KMS-11 (cell line): ENCODE results near the gene ZNHIT6.

Experiments used
- H2AFZ ChIP-seq: fragments of 200-600 bp; sonication (generic); 2 replicates; pipeline ENCODE4 v1.6.1; 2016; ENCODE audit warnings: antibody characterized with exemption, mixed run types, low read depth
- H3K27ac ChIP-seq: fragments of 200-600 bp; sonication (generic); 2 replicates; pipeline ENCODE4 v1.6.1; 2016; ENCODE audit warnings: mild to moderate bottlenecking, mixed run types
- H3K27me3 ChIP-seq: fragments of 200-600 bp; sonication (generic); 2 replicates; pipeline ENCODE4 v1.6.1; 2017; ENCODE audit warnings: mild to moderate bottlenecking, low read depth, mixed run types, moderate library complexity; ENCODE audit not compliant: insufficient read depth
- H3K36me3 ChIP-seq: fragments of 200-600 bp; sonication (generic); 2 replicates; pipeline ENCODE4 v1.6.1; 2017; ENCODE audit warnings: mild to moderate bottlenecking, mixed run types; ENCODE audit not compliant: insufficient read depth
- H3K4me1 ChIP-seq: fragments of 200-600 bp; sonication (generic); 2 replicates; pipeline ENCODE4 v1.6.1; 2016; ENCODE audit warnings: mild to moderate bottlenecking, low read depth, mixed run types; ENCODE audit not compliant: poor library complexity, severe bottlenecking
- H3K4me2 ChIP-seq: fragments of 200-600 bp; sonication (generic); 2 replicates; pipeline ENCODE4 v1.7.0; 2016; ENCODE audit warnings: mild to moderate bottlenecking, mixed run types
- H3K4me3 ChIP-seq: fragments of 200-600 bp; sonication (generic); IDR thresholded peaks from 2 replicates; pipeline ENCODE4 v1.6.1; 2017; ENCODE audit warnings: low read depth, low read length, mixed read lengths; ENCODE audit not compliant: insufficient read depth
- H3K79me2 ChIP-seq: fragments of 200-600 bp; sonication (generic); 2 replicates; pipeline ENCODE4 v1.6.1; 2016; ENCODE audit warnings: low read depth, mixed run types; ENCODE audit not compliant: insufficient read depth
- H3K9ac ChIP-seq: fragments of 200-600 bp; sonication (generic); 2 replicates; pipeline ENCODE4 v1.6.1; 2016; ENCODE audit warnings: mild to moderate bottlenecking, mixed run types
- H4K20me1 ChIP-seq: fragments of 200-600 bp; sonication (generic); 2 replicates; pipeline ENCODE4 v1.6.1; 2016; ENCODE audit warnings: mild to moderate bottlenecking, mixed run types; ENCODE audit not compliant: insufficient read depth
- CTCF ChIP-seq: fragments of 200-600 bp; sonication (generic); conservative IDR thresholded peaks from 2 replicates; pipeline ENCODE4 v1.6.1; 2017; ENCODE audit warnings: low read depth, mild to moderate bottlenecking, antibody characterized with exemption, low read length, moderate library complexity, mixed read lengths

Gene ZNHIT6

GRCh38 chr1:85603086-85603880, 105.0 kb downstream of the ZNHIT6 start:
- Histone ChIP-seq H3K4me1 (no peaks in the 10 kb centered on the region), H4K20me1 (no peaks in the 10 kb centered on the region)

GRCh38 chr1:85602571-85602970, 105.7 kb downstream of the ZNHIT6 start:
- Histone ChIP-seq H3K27ac (no peak overlapping the region), H3K4me1 (no peaks in the 10 kb centered on the region), H3K79me2 (no peaks in the 10 kb centered on the region), H2AFZ (no peak overlapping the region), H3K27me3 (no peaks in the 10 kb centered on the region), H3K36me3 (no peaks in the 10 kb centered on the region), H3K4me2 (no peak overlapping the region), H3K9ac (no peak overlapping the region), H4K20me1 (no peaks in the 10 kb centered on the region), H3K4me3 (no peak overlapping the region)
- TF ChIP-seq CTCF = no peak

More at GRCh38 chr1:85603086-85603880, 105.0 kb downstream of the ZNHIT6 start:
- H3K36me3 ChIP-seq = no peaks in the 10 kb centered on the region
- no peak for TF ChIP-seq CTCF
- no peak overlapping the region for H3K27ac ChIP-seq
- H3K9ac ChIP-seq = no peak overlapping the region
- H2AFZ ChIP-seq = no peak overlapping the region
- H3K4me2 ChIP-seq = no peak overlapping the region
- no peaks in the 10 kb centered on the region for H3K79me2 ChIP-seq
- H3K4me3 ChIP-seq = no peak overlapping the region
- H3K27me3 ChIP-seq = no peaks in the 10 kb centered on the region

GRCh38 chr1:85601901-85602300, 106.3 kb downstream of the ZNHIT6 start:
- no peak for TF ChIP-seq CTCF
- Histone ChIP-seq H3K27me3 (no peaks in the 10 kb centered on the region), H3K4me3 (no peak overlapping the region), H3K4me1 (no peaks in the 10 kb centered on the region), H2AFZ (no peak overlapping the region), H3K4me2 (no peak overlapping the region), H3K79me2 (no peaks in the 10 kb centered on the region), H3K27ac (no peak overlapping the region), H3K36me3 (no peaks in the 10 kb centered on the region), H4K20me1 (no peaks in the 10 kb centered on the region), H3K9ac (no peak overlapping the region)

- Histone ChIP-seq H4K20me1 (no peaks in the 10 kb centered on the region), H3K36me3 (no peaks in the 10 kb centered on the region), H3K4me1 (no peaks in the 10 kb centered on the region), H3K79me2 (no peaks in the 10 kb centered on the region), H3K4me3 (no peak overlapping the region), H2AFZ (no peak overlapping the region), H3K27me3 (no peaks in the 10 kb centered on the region), H3K27ac (no peak overlapping the region), H3K4me2 (no peak overlapping the region), H3K9ac (no peak overlapping the region)
- TF ChIP-seq CTCF = no peak
Measured at GRCh38 chr1:85599681-85600080, 108.6 kb downstream of the ZNHIT6 start.
